Kidney (tissue), 14 donors: Measurements from ENCODE around the gene EPS8L3. TPM values are rescaled to one million over a fixed set of nuclear protein-coding genes. Genes with fewer than 3 reads are reported as not detected.

Source experiments
- DNase-seq, 5 donors: peaks; one replicate each; pipeline ENCODE4 v3.0.0-alpha.2; 2013 to 2020
- FAIRE-seq: peaks from 2 replicates; lab custom pipeline; 2012; peaks lifted over from hg19 to GRCh38; lab: Jason Lieb, UNC
- H3K27ac ChIP-seq, 2 donors: one replicate each; pipeline ENCODE4 v1.7.0; 2013; ENCODE audit warnings: low read depth in 2 of 2, low read length in 2 of 2, inconsistent platforms in 1 of 2
- H3K27me3 ChIP-seq: one replicate; pipeline ENCODE4 v1.7.1; 2013; ENCODE audit warnings: low read length, inconsistent platforms; ENCODE audit not compliant: control insufficient read depth, insufficient read depth
- H3K36me3 ChIP-seq, 3 donors: one replicate each; pipeline versions ENCODE4 v1.7.0 to v1.7.1; 2013; ENCODE audit warnings: low read length in 3 of 3, control low read depth in 1 of 3, inconsistent platforms in 1 of 3; ENCODE audit not compliant: insufficient read depth in 3 of 3, control insufficient read depth in 2 of 3
- H3K4me1 ChIP-seq, 3 donors: one replicate each; pipeline versions ENCODE4 v1.7.0 to v1.7.1; 2013; ENCODE audit warnings: low read length in 3 of 3, inconsistent platforms in 1 of 3, low read depth in 1 of 3; ENCODE audit not compliant: control insufficient read depth in 2 of 3, insufficient read depth in 2 of 3
- H3K4me3 ChIP-seq, 3 donors: one replicate each; pipeline versions ENCODE4 v1.7.0 to v1.8.1; 2013; ENCODE audit warnings: low read length in 3 of 3, control low read depth in 1 of 3, inconsistent platforms in 1 of 3
- H3K9ac ChIP-seq, 3 donors: one replicate each; pipeline versions ENCODE4 v1.7.0 to v1.7.1; 2013; ENCODE audit warnings: low read length in 3 of 3, control low read depth in 1 of 3, inconsistent platforms in 1 of 3
- H3K9me3 ChIP-seq, 3 donors: one replicate each; pipeline versions ENCODE4 v1.7.0 to v1.7.1; 2013; ENCODE audit warnings: low read length in 3 of 3, control low read depth in 1 of 3, inconsistent platforms in 1 of 3; ENCODE audit not compliant: control insufficient read depth in 2 of 3, insufficient read depth in 1 of 3
- CTCF ChIP-seq: IDR thresholded peaks from 3 replicates; pipeline ENCODE4 v1.5.1; 2012; ENCODE audit warnings: mild to moderate bottlenecking, moderate library complexity, borderline replicate concordance; ENCODE audit not compliant: insufficient read depth; ENCODE audit errors: extremely low read depth
- intact Hi-C: fragments of 100-400 bp; cut with DNase I; formaldehyde crosslinking; loops from one replicate; pipeline ENCODE4 v1.11.1; 2022
- polyA plus RNA-seq: library from polyadenylated mRNA; stranded (reverse); fragments of 350-450 nt; fragmentation: Illumina TruSeq; extraction: RNeasy Lipid Tissue Mini Kit (QIAGEN cat#74804); gene quantifications from one replicate; pipeline ENCODE4 v1.2.3, GENCODE V29; 2014; ENCODE audit warnings: low read depth, low replicate concordance; ENCODE audit not compliant: insufficient read depth
- total RNA-seq: library from RNA; stranded (reverse); fragmentation: NEBNext Ultra II Directional; extraction: Animal tissue kit (Norgen Biotek cat#: 25700); gene quantifications from one replicate; pipeline ENCODE4 v1.2.1, GENCODE V29; 2021
- donor health status: control.
- donor health status: control.
- donor health status: control.
- donor health status: control.
- donor health status: control.
- donor health status: DM: yes; HTN: yes; CAD: no.
- donor health status: Normal renal cell carcinoma (clear cell type).

The EPS8L3 gene
- total and polyA plus RNA-seq, 2 donors from 2014 or later: 1.8 TPM; not detected in 1

- no peak for TF ChIP-seq CTCF
- H3K27ac ChIP-seq: no peak overlapping the region
- no peaks in the 10 kb centered on the region for H3K36me3 ChIP-seq
- FAIRE-seq (no peak), DNase-seq (no peak)
- H3K9ac ChIP-seq: no peak overlapping the region
- no peak overlapping the region for H3K4me3 ChIP-seq
- H3K4me1 ChIP-seq: no peaks in the 10 kb centered on the region
- no peaks in the 10 kb centered on the region for H3K27me3 ChIP-seq
- intact Hi-C loops: no loop called here
- no peaks in the 10 kb centered on the region for H3K9me3 ChIP-seq
These were observed 38.8 kb downstream of the EPS8L3 start for GRCh38 chr1:109724933-109725332.

GRCh38 chr1:109722908-109723691, 40.6 kb downstream of the EPS8L3 start:
- FAIRE-seq: no peak
- intact Hi-C loops: no loop called here
- DNase-seq: peak in 2 of 5 donors; percentile 14 to 45

GRCh38 chr1:109721971-109722370, 41.8 kb downstream of the EPS8L3 start:
- H3K9ac ChIP-seq: no peak overlapping the region
- no peaks in the 10 kb centered on the region for H3K36me3 ChIP-seq
- DNase-seq: no peak
- no peak for TF ChIP-seq CTCF
- no peaks in the 10 kb centered on the region for H3K9me3 ChIP-seq
- no peaks in the 10 kb centered on the region for H3K4me1 ChIP-seq
- FAIRE-seq: no peak
- no peaks in the 10 kb centered on the region for H3K27me3 ChIP-seq
- no peak overlapping the region for H3K27ac ChIP-seq
- intact Hi-C loops: no loop called here
- no peak overlapping the region for H3K4me3 ChIP-seq

More at GRCh38 chr1:109722908-109723691, 40.6 kb downstream of the EPS8L3 start:
- Histone ChIP-seq H3K9ac (no peak overlapping the region), H3K4me3 (no peak overlapping the region), H3K27ac (no peak overlapping the region), H3K36me3 (no peaks in the 10 kb centered on the region), H3K4me1 (no peaks in the 10 kb centered on the region), H3K27me3 (no peaks in the 10 kb centered on the region), H3K9me3 (no peaks in the 10 kb centered on the region)
- no peak for TF ChIP-seq CTCF
